T-helper 1 cell treated with Interleukin-12 subunit alpha and Interleukin-12 subunit beta and Interleukin-4 antibody, amounts not matched to agents 30 ng/mL and 1 ng/mL, for 36 hours (primary cell): ENCODE data around the gene OSBPL6. TPM values are rescaled to one million over a fixed set of nuclear protein-coding genes. Genes with fewer than 3 reads are reported as not detected.

Experiments used
- intact Hi-C: fragments of 100-400 bp; cut with micrococcal nuclease; formaldehyde crosslinking; loops from one replicate; pipeline ENCODE4 v1.15.1; 2024
- total RNA-seq: library from RNA; stranded (reverse); gene quantifications from 2 replicates; pipeline ENCODE4 v1.2.3, GENCODE V29; 2022

The OSBPL6 gene
- total RNA-seq, 1 donor from 2014 or later = 1.7 TPM

- intact Hi-C loops = no loop called here
Measured at GRCh38 chr2:178237488-178238153, 43.3 kb downstream of the OSBPL6 start.

GRCh38 chr2:178238154-178238521 lies 43.8 kb downstream of the OSBPL6 start:
- intact Hi-C loops = no loop called here

GRCh38 chr2:178238750-178239149 lies 44.4 kb downstream of the OSBPL6 start:
- intact Hi-C loops = no loop called here

- intact Hi-C loops = no loop called here
Measured at GRCh38 chr2:178241844-178242551, 47.7 kb downstream of the OSBPL6 start.

- intact Hi-C loops = no loop called here
Measured at GRCh38 chr2:178242552-178242883, 48.2 kb downstream of the OSBPL6 start.

- intact Hi-C loops = no loop called here
Measured at GRCh38 chr2:178243961-178244360, 49.6 kb downstream of the OSBPL6 start.

- intact Hi-C loops = no loop called here
Measured at GRCh38 chr2:178244777-178245176, 50.5 kb downstream of the OSBPL6 start.

- intact Hi-C loops = no loop called here
Measured at GRCh38 chr2:178246696-178247095, 52.4 kb downstream of the OSBPL6 start.

GRCh38 chr2:178247250-178247649 lies 52.9 kb downstream of the OSBPL6 start:
- intact Hi-C loops = no loop called here

GRCh38 chr2:178250429-178250828 lies 56.1 kb downstream of the OSBPL6 start:
- intact Hi-C loops = no loop called here

- intact Hi-C loops = no loop called here
Measured at GRCh38 chr2:178251151-178251955, 57.0 kb downstream of the OSBPL6 start.

- intact Hi-C loops = no loop called here
Measured at GRCh38 chr2:178256382-178257042, 62.2 kb downstream of the OSBPL6 start.

- intact Hi-C loops = no loop called here
Measured at GRCh38 chr2:178257127-178257526, 62.8 kb downstream of the OSBPL6 start.

- intact Hi-C loops = no loop called here
Measured at GRCh38 chr2:178258916-178259315, 64.6 kb downstream of the OSBPL6 start.

- intact Hi-C loops = no loop called here
Measured at GRCh38 chr2:178263159-178263860, 69.0 kb downstream of the OSBPL6 start.

- intact Hi-C loops = no loop called here
Measured at GRCh38 chr2:178264211-178264610, 69.9 kb downstream of the OSBPL6 start.

GRCh38 chr2:178265851-178266250 lies 71.5 kb downstream of the OSBPL6 start:
- intact Hi-C loops = no loop called here

- intact Hi-C loops = no loop called here
Measured at GRCh38 chr2:178266445-178266844, 72.1 kb downstream of the OSBPL6 start.

- intact Hi-C loops = no loop called here
Measured at GRCh38 chr2:178267660-178268059, 73.3 kb downstream of the OSBPL6 start.

- intact Hi-C loops = no loop called here
Measured at GRCh38 chr2:178268435-178268834, 74.1 kb downstream of the OSBPL6 start.
